Liver (tissue), 9 donors: ENCODE measurements around the gene MYO9B. TPM values are rescaled to one million over a fixed set of nuclear protein-coding genes. Genes with fewer than 3 reads are reported as not detected.

ENCODE experiments used
- DNase-seq: peaks from one replicate; pipeline ENCODE4 v3.0.0-alpha.2; 2017; ENCODE audit warnings: low spot score
- H3K27ac ChIP-seq, 2 donors: one replicate each; pipeline ENCODE4 v1.7.0; 2013; ENCODE audit warnings: inconsistent platforms in 2 of 2, low read length in 2 of 2, control low read depth in 1 of 2, low read depth in 1 of 2, mild to moderate bottlenecking in 1 of 2
- H3K27me3 ChIP-seq, 4 donors: one replicate each; pipeline versions ENCODE4 v1.6.1 to v1.7.0; 2013; ENCODE audit warnings: low read length in 3 of 4, inconsistent platforms in 1 of 4, mild to moderate bottlenecking in 1 of 4, moderate library complexity in 1 of 4; ENCODE audit not compliant: control insufficient read depth in 4 of 4, insufficient read depth in 4 of 4
- H3K36me3 ChIP-seq, 4 donors: one replicate each; pipeline versions ENCODE4 v1.6.1 to v1.7.0; 2013; ENCODE audit warnings: low read length in 3 of 4, mild to moderate bottlenecking in 3 of 4, low read depth in 1 of 4, moderate library complexity in 1 of 4; ENCODE audit not compliant: control insufficient read depth in 4 of 4, insufficient read depth in 3 of 4
- H3K4me1 ChIP-seq, 4 donors: one replicate each; pipeline versions ENCODE4 v1.6.1 to v1.7.0; 2013; ENCODE audit warnings: low read length in 3 of 4, mild to moderate bottlenecking in 3 of 4, moderate library complexity in 1 of 4; ENCODE audit not compliant: control insufficient read depth in 4 of 4, insufficient read depth in 4 of 4
- H3K4me3 ChIP-seq, 3 donors: one replicate each; pipeline versions ENCODE4 v1.6.1 to v1.7.0; 2013; ENCODE audit warnings: low read length in 3 of 3, control low read depth in 1 of 3, low read depth in 1 of 3, mild to moderate bottlenecking in 1 of 3
- H3K9ac ChIP-seq, 2 donors: one replicate each; pipeline ENCODE4 v1.7.0; 2013; ENCODE audit warnings: low read length in 2 of 2, mild to moderate bottlenecking in 2 of 2, moderate library complexity in 2 of 2, control low read depth in 1 of 2, low read depth in 1 of 2
- H3K9me3 ChIP-seq, 4 donors: one replicate each; pipeline versions ENCODE4 v1.6.1 to v1.7.0; 2013; ENCODE audit warnings: low read length in 3 of 4; ENCODE audit not compliant: control insufficient read depth in 4 of 4
- EGR1 ChIP-seq, 2 donors: IDR thresholded peaks; 2 replicates each; pipeline ENCODE4 v1.6.1; 2016 to 2018; ENCODE audit warnings: antibody characterized with exemption in 2 of 2, low read depth in 2 of 2
- FOXA1 ChIP-seq: IDR thresholded peaks from 2 replicates; pipeline ENCODE4 v1.6.1; 2016; ENCODE audit warnings: antibody characterized with exemption
- FOXA2 ChIP-seq: IDR thresholded peaks from 2 replicates; pipeline ENCODE4 v1.6.1; 2016; ENCODE audit warnings: antibody characterized with exemption
- HNF4G ChIP-seq: IDR thresholded peaks from 2 replicates; pipeline ENCODE4 v1.6.1; 2016; ENCODE audit warnings: antibody characterized with exemption
- JUND ChIP-seq, 2 donors: IDR thresholded peaks; 2 replicates each; pipeline ENCODE4 v1.6.1; 2016; ENCODE audit warnings: antibody characterized with exemption in 2 of 2
- MAX ChIP-seq: IDR thresholded peaks from 2 replicates; pipeline ENCODE4 v1.6.1; 2016; ENCODE audit warnings: antibody characterized with exemption
- NR2F2 ChIP-seq: IDR thresholded peaks from 2 replicates; pipeline ENCODE4 v1.6.1; 2016; ENCODE audit warnings: antibody characterized with exemption
- RAD21 ChIP-seq, 2 donors: IDR thresholded peaks; 2 replicates each; pipeline ENCODE4 v1.6.1; 2016; ENCODE audit warnings: antibody characterized with exemption in 2 of 2, mild to moderate bottlenecking in 2 of 2
- REST ChIP-seq: IDR thresholded peaks from 2 replicates; pipeline ENCODE4 v1.6.1; 2016; ENCODE audit warnings: antibody characterized with exemption, mild to moderate bottlenecking
- SP1 ChIP-seq: IDR thresholded peaks from 2 replicates; pipeline ENCODE4 v1.6.1; 2018; ENCODE audit warnings: antibody characterized with exemption, mild to moderate bottlenecking
- YY1 ChIP-seq: IDR thresholded peaks from 2 replicates; pipeline ENCODE4 v1.6.1; 2016; ENCODE audit warnings: antibody characterized with exemption, mild to moderate bottlenecking
- WGBS: extraction: QIAGEN DNeasy Blood & Tissue Kit; methylation state at CpG from one replicate; pipeline ENCODE4 v1.1.7; 2013; 5-methylcytosine and 5-hydroxymethylcytosine counted together
- polyA plus RNA-seq, 2 donors: library from polyadenylated mRNA; stranded (reverse) in 1 of 2; unstranded in 1 of 2; fragments of 200-250 nt in 1 of 2; fragments of >200 nt in 1 of 2; fragmentation: Nextera tagmentation in 1 of 2; extraction: Ambion mirVana in 1 of 2; gene quantifications; one replicate each; pipeline versions ENCODE4 v1.2.1 to v1.2.3, GENCODE V29; 2013 to 2015
- total RNA-seq, 2 donors: library from RNA; depleted of rRNA; stranded (reverse); fragments of >200 nt; gene quantifications; one replicate each; pipeline ENCODE4 v1.2.3, GENCODE V29; 2014
- TF ChIP-seq, protein P1 (sequence below): IDR thresholded peaks from 2 replicates; pipeline ENCODE4 v1.6.1; 2016; ENCODE audit warnings: antibody characterized with exemption
- TF ChIP-seq, protein P2 (sequence below): fragments of 150-350 bp; IDR thresholded peaks from 2 replicates; pipeline ENCODE4 v1.5.1; 2017; ENCODE audit warnings: improper control_type of control experiment, low read depth, low read length; ENCODE audit not compliant: missing input control
- TF ChIP-seq, protein P3 (sequence below): IDR thresholded peaks from 2 replicates; pipeline ENCODE4 v1.6.1; 2016; ENCODE audit warnings: antibody characterized with exemption
- donor health status: healthy.
- donor health status: healthy.
- donor health status: healthy.
- donor health status: healthy.
- donor health status: healthy.

Gene MYO9B
- total and polyA plus RNA-seq, 4 donors: 9.1 to 32.5 (median 21.0) TPM

DNA sequence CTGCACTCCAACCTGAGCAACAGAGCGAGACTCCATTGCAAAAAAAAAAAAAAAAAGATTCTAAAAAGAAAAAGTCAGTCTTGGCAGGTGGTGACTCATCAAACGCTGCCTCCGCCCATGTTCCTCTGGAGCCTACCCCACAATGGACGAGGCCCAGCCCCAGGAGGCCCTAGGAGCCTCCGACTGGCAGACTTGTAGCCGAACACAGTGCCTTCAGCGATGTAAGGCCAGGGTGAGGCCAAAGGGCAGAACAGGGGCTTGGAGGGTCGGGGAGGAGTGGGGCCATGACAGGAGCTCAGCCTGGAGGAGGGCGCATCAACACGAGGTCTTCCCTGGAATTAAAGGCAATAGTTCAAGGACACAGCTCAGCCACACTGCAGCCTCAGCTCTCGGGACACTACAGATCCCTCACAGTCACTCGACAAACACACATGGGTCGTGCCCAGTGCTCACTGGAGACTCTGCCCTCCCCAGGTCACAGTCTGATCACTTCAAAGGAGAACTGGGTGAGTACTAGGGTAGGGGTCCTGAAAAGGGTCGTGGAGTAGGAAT, 144.7 kb downstream of the MYO9B start:
- no peak overlapping the region for H3K4me3 ChIP-seq
- H3K27ac ChIP-seq: no peak overlapping the region
- no peak overlapping the region for H3K9ac ChIP-seq
- no peaks in the 10 kb centered on the region for H3K9me3 ChIP-seq
- TF ChIP-seq, protein P1, sequence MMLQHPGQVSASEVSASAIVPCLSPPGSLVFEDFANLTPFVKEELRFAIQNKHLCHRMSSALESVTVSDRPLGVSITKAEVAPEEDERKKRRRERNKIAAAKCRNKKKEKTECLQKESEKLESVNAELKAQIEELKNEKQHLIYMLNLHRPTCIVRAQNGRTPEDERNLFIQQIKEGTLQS: no peak
- TF ChIP-seq, protein P2, sequence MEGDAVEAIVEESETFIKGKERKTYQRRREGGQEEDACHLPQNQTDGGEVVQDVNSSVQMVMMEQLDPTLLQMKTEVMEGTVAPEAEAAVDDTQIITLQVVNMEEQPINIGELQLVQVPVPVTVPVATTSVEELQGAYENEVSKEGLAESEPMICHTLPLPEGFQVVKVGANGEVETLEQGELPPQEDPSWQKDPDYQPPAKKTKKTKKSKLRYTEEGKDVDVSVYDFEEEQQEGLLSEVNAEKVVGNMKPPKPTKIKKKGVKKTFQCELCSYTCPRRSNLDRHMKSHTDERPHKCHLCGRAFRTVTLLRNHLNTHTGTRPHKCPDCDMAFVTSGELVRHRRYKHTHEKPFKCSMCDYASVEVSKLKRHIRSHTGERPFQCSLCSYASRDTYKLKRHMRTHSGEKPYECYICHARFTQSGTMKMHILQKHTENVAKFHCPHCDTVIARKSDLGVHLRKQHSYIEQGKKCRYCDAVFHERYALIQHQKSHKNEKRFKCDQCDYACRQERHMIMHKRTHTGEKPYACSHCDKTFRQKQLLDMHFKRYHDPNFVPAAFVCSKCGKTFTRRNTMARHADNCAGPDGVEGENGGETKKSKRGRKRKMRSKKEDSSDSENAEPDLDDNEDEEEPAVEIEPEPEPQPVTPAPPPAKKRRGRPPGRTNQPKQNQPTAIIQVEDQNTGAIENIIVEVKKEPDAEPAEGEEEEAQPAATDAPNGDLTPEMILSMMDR: no peak
- TF ChIP-seq FOXA2 (no peak), SP1 (no peak), EGR1 (IDR thresholded peaks at IDR 0.05; ENCODE audit: low read depth in 2 of 2) (no peak), YY1 (no peak), REST (no peak)
- H3K36me3 ChIP-seq: peaks cover 0 to 13% (median 5%) of the 10 kb centered on the region in 4 donors
- no peak for DNase-seq
- H3K4me1 ChIP-seq: peaks cover 0 to 8% (median 6%) of the 10 kb centered on the region in 4 donors
- WGBS: 51% methylated on average over 14 of the region's 14 CpGs
- no peaks in the 10 kb centered on the region for H3K27me3 ChIP-seq

DNA sequence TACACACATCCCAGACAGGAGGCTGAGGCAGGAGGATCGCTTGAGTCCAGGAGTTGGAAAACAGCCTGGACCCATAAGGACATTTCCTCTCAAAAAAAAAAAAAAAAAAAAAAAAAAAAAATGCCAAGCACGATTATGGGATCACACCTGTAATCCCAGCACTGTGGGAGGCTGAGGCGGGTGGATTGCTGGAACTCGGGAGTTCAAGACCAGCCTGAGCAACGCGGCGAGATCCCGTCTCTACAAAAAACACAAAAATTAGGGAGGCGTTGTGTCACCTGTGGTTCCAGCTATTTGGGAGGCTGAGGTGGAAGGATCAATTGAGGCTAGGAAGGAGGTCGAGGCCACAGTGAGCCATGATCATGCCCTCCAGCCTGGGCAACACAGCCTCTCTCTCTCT, 149.5 kb downstream of the MYO9B start:
- 89% methylated on average over 10 of the region's 10 CpGs for WGBS
- no peak overlapping the region for H3K9ac ChIP-seq
- no peak overlapping the region for H3K27ac ChIP-seq
- H3K27me3 ChIP-seq: no peaks in the 10 kb centered on the region
- peaks cover 3 to 17% (median 10%) of the 10 kb centered on the region in 4 donors for H3K4me1 ChIP-seq
- H3K4me3 ChIP-seq: no peak overlapping the region
- DNase-seq: no peak
- no peaks in the 10 kb centered on the region for H3K9me3 ChIP-seq
- H3K36me3 ChIP-seq: peaks cover 0 to 6% (median 4%) of the 10 kb centered on the region in 4 donors
- TF ChIP-seq SP1 (no peak), YY1 (no peak), MAX (no peak), RAD21 (IDR thresholded peaks at IDR 0.05) (no peak), HNF4G (no peak), FOXA1 (no peak), JUND (IDR thresholded peaks at IDR 0.05) (no peak), NR2F2 (no peak), EGR1 (IDR thresholded peaks at IDR 0.05; ENCODE audit: low read depth in 2 of 2) (no peak)
- TF ChIP-seq, protein P1: no peak
- TF ChIP-seq, protein P3, sequence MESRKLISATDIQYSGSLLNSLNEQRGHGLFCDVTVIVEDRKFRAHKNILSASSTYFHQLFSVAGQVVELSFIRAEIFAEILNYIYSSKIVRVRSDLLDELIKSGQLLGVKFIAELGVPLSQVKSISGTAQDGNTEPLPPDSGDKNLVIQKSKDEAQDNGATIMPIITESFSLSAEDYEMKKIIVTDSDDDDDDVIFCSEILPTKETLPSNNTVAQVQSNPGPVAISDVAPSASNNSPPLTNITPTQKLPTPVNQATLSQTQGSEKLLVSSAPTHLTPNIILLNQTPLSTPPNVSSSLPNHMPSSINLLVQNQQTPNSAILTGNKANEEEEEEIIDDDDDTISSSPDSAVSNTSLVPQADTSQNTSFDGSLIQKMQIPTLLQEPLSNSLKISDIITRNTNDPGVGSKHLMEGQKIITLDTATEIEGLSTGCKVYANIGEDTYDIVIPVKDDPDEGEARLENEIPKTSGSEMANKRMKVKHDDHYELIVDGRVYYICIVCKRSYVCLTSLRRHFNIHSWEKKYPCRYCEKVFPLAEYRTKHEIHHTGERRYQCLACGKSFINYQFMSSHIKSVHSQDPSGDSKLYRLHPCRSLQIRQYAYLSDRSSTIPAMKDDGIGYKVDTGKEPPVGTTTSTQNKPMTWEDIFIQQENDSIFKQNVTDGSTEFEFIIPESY: no peak
- TF ChIP-seq, protein P2: no peak
